Daoy (cell line): ENCODE results near the gene MGLL. TPM values are rescaled to one million over a fixed set of nuclear protein-coding genes. Genes with fewer than 3 reads are reported as not detected.
"Not testable (repeated sequence)": the region's sequence is repeated elsewhere in the genome, so short reads cannot be mapped to it uniquely, and the experiment has no call there.

Source experiments
- DNase-seq: peaks from one replicate; pipeline ENCODE4 v3.0.0-alpha.2; 2015; ENCODE audit warnings: low read depth
- total RNA-seq: library from RNA; depleted of rRNA; stranded (reverse); fragments of >200 nt; shearing (Covaris generic); gene quantifications from 2 replicates; pipeline ENCODE4 v1.2.3, GENCODE V29; 2014

MGLL gene
- total RNA-seq, 1 experiment from 2014 or later: 37.1 TPM

GRCh38 chr3:127690823-127691452, 131.4 kb downstream of the MGLL start:
- peak; percentile 58 for DNase-seq

GRCh38 chr3:127690106-127690505, 132.2 kb downstream of the MGLL start:
- DNase-seq: no peak

GRCh38 chr3:127689266-127689860, 133.0 kb downstream of the MGLL start:
- no peak for DNase-seq

GRCh38 chr3:127688416-127689265, 133.7 kb downstream of the MGLL start:
- peak; percentile 35 for DNase-seq

GRCh38 chr3:127688022-127688415, 134.3 kb downstream of the MGLL start:
- no peak for DNase-seq

GRCh38 chr3:127687228-127687737, 135.0 kb downstream of the MGLL start:
- DNase-seq: no peak

- DNase-seq: no peak
Measured at GRCh38 chr3:127686512-127686894, 135.8 kb downstream of the MGLL start.

- DNase-seq: no peak
Measured at GRCh38 chr3:127685708-127686511, 136.4 kb downstream of the MGLL start.

- DNase-seq: no peak
Measured at GRCh38 chr3:127684871-127685707, 137.2 kb downstream of the MGLL start.

- DNase-seq: no peak
Measured at GRCh38 chr3:127682561-127682960, 139.8 kb downstream of the MGLL start.

- DNase-seq: not testable (repeated sequence)
Measured at GRCh38 chr3:127682175-127682554, 140.2 kb downstream of the MGLL start.

- no peak for DNase-seq
Measured at GRCh38 chr3:127680798-127681221, 141.5 kb downstream of the MGLL start.

GRCh38 chr3:127680146-127680661, 142.1 kb downstream of the MGLL start:
- no peak for DNase-seq

- no peak for DNase-seq
Measured at GRCh38 chr3:127679534-127680145, 142.7 kb downstream of the MGLL start.

- DNase-seq: no peak
Measured at GRCh38 chr3:127678611-127679533, 143.4 kb downstream of the MGLL start.

GRCh38 chr3:127678315-127678599, 144.1 kb downstream of the MGLL start:
- DNase-seq: no peak

- DNase-seq: no peak
Measured at GRCh38 chr3:127677541-127678314, 144.6 kb downstream of the MGLL start.

GRCh38 chr3:127676921-127677351, 145.4 kb downstream of the MGLL start:
- no peak for DNase-seq
